DMS53 treated with DMSO at 0.1 percent for 48 hours (cell line): Measurements from ENCODE around the gene HIVEP3.

Source experiments
- DNase-seq: peaks from one replicate; lab custom pipeline; 2025; ENCODE audit not compliant: unreplicated experiment; lab: John Stamatoyannopoulos, UW

HIVEP3 gene

GRCh38 chr1:41670217-41670957 is 248.3 kb downstream of the HIVEP3 start:
- DNase-seq, result no peak

GRCh38 chr1:41668967-41669366 is 249.8 kb downstream of the HIVEP3 start:
- no peak for DNase-seq

- no peak for DNase-seq
Observed at GRCh38 chr1:41668054-41668660, 250.6 kb downstream of the HIVEP3 start.

GRCh38 chr1:41666981-41667631 is 251.6 kb downstream of the HIVEP3 start:
- DNase-seq, result no peak

- DNase-seq, result no peak
Observed at GRCh38 chr1:41665962-41666917, 252.5 kb downstream of the HIVEP3 start.

GRCh38 chr1:41664861-41665640 is 253.7 kb downstream of the HIVEP3 start:
- DNase-seq, result no peak

GRCh38 chr1:41663671-41664400 is 254.9 kb downstream of the HIVEP3 start:
- no peak for DNase-seq

- no peak for DNase-seq
Observed at GRCh38 chr1:41662765-41663437, 255.8 kb downstream of the HIVEP3 start.

GRCh38 chr1:41662061-41662764 is 256.5 kb downstream of the HIVEP3 start:
- DNase-seq, result peak; percentile 41

- DNase-seq, result peak; percentile 15
Observed at GRCh38 chr1:41661428-41662060, 257.2 kb downstream of the HIVEP3 start.

- DNase-seq, result no peak
Observed at GRCh38 chr1:41660570-41661427, 257.9 kb downstream of the HIVEP3 start.

GRCh38 chr1:41659903-41660302 is 258.8 kb downstream of the HIVEP3 start:
- DNase-seq, result no peak

- DNase-seq, result no peak
Observed at GRCh38 chr1:41659159-41659495, 259.6 kb downstream of the HIVEP3 start.

- DNase-seq, result no peak
Observed at GRCh38 chr1:41658431-41659158, 260.1 kb downstream of the HIVEP3 start.

GRCh38 chr1:41657679-41658295 is 260.9 kb downstream of the HIVEP3 start:
- DNase-seq, result no peak
